HG02970 (cell line): ENCODE results near the gene ARHGAP10.

ENCODE experiments used
- ATAC-seq: cut with Tn5 transposase; IDR thresholded peaks from one replicate; pipeline ENCODE4 v1.9.1; 2021; ENCODE audit warnings: mild to moderate bottlenecking, moderate library complexity, moderate number of reproducible peaks; ENCODE audit not compliant: unreplicated experiment, low FRiP score

Gene ARHGAP10

GRCh38 chr4:148112231-148112982, 380.5 kb downstream of the ARHGAP10 start:
- no peak for ATAC-seq

GRCh38 chr4:148114436-148114835, 382.5 kb downstream of the ARHGAP10 start:
- no peak for ATAC-seq

- ATAC-seq = no peak
These were observed 384.4 kb downstream of the ARHGAP10 start for GRCh38 chr4:148116264-148116663.

GRCh38 chr4:148116969-148117368, 385.1 kb downstream of the ARHGAP10 start:
- ATAC-seq = no peak

- no peak for ATAC-seq
These were observed 386.3 kb downstream of the ARHGAP10 start for GRCh38 chr4:148118179-148118578.

GRCh38 chr4:148118633-148119032, 386.7 kb downstream of the ARHGAP10 start:
- no peak for ATAC-seq

- ATAC-seq = no peak
These were observed 388.3 kb downstream of the ARHGAP10 start for GRCh38 chr4:148120216-148120615.
